H1 (cell line): ENCODE data around the gene RIMS1. TPM values are rescaled to one million over a fixed set of nuclear protein-coding genes. Genes with fewer than 3 reads are reported as not detected.

Experiments used
- HDAC2 ChIP-seq, 2 experiments: fragments of 300-600 bp in 1 of 2; sonication (generic) in 1 of 2; IDR thresholded peaks; 2 replicates each; pipeline ENCODE4 v1.6.1; 2011 to 2012; ENCODE audit warnings: low read depth in 2 of 2, low read length in 2 of 2, mild to moderate bottlenecking in 2 of 2, moderate library complexity in 2 of 2, borderline replicate concordance in 1 of 2, inconsistent platforms in 1 of 2
- KDM5A ChIP-seq: fragments of 200-600 bp; IDR thresholded peaks from 2 replicates; pipeline ENCODE4 v1.7.1; 2012; ENCODE audit warnings: mild to moderate bottlenecking, low read length, inconsistent platforms, mixed read lengths
- NANOG ChIP-seq: IDR thresholded peaks from 2 replicates; pipeline ENCODE4 v1.6.1; 2011; ENCODE audit warnings: low read length, low read depth, mild to moderate bottlenecking, inconsistent platforms; ENCODE audit not compliant: insufficient read depth, poor library complexity, severe bottlenecking
- SP1 ChIP-seq: IDR thresholded peaks from 2 replicates; pipeline ENCODE4 v1.6.1; 2011; ENCODE audit warnings: low read depth, low read length
- polyA plus RNA-seq, 7 experiments: library from polyadenylated mRNA; depleted of rRNA in 3 of 7; stranded (reverse) in 5 of 7; unstranded in 2 of 7; fragments of >200 nt in 5 of 7; fragments of 200-250 nt in 2 of 7; gene quantifications; 1 replicate in 5 of 7; 2 replicates in 1 of 7; 4 replicates in 1 of 7; pipeline versions ENCODE4 v1.2.1 to v1.2.3, GENCODE V29; 2011 to 2013; ENCODE audit warnings: missing spikeins in 2 of 7, mixed read lengths in 2 of 7
- total RNA-seq: library from RNA; stranded (reverse); fragmentation: NEBNext Ultra II Directional; extraction: Animal tissue kit (Norgen Biotek cat#: 25700); gene quantifications from 2 replicates; pipeline ENCODE4 v1.2.1, GENCODE V29; 2021
- TF ChIP-seq, protein P1 (sequence below): fragments of 300-600 bp; sonication (generic); IDR thresholded peaks from 2 replicates; pipeline ENCODE4 v1.7.1; 2012; ENCODE audit warnings: low read length, moderate library complexity, mild to moderate bottlenecking, inconsistent platforms; ENCODE audit not compliant: insufficient replicate concordance
- TF ChIP-seq, protein P2 (sequence below), 3 experiments: IDR thresholded peaks; 1 replicate in 2 of 3; 2 replicates in 1 of 3; pipeline versions ENCODE4 v1.5.1 to v1.6.1; 2011; ENCODE audit warnings: low read length in 3 of 3, mild to moderate bottlenecking in 3 of 3, inconsistent platforms in 2 of 3, low read depth in 1 of 3, moderate library complexity in 1 of 3; ENCODE audit not compliant: insufficient read depth in 1 of 3; ENCODE audit errors: control extremely low read depth in 1 of 3

RIMS1 gene
- total and polyA plus RNA-seq, 2 of the 8 experiments (the other 6 are each of a cell fraction or from before 2014, with no cell fraction given) = 0.63 to 2.3 TPM

DNA sequence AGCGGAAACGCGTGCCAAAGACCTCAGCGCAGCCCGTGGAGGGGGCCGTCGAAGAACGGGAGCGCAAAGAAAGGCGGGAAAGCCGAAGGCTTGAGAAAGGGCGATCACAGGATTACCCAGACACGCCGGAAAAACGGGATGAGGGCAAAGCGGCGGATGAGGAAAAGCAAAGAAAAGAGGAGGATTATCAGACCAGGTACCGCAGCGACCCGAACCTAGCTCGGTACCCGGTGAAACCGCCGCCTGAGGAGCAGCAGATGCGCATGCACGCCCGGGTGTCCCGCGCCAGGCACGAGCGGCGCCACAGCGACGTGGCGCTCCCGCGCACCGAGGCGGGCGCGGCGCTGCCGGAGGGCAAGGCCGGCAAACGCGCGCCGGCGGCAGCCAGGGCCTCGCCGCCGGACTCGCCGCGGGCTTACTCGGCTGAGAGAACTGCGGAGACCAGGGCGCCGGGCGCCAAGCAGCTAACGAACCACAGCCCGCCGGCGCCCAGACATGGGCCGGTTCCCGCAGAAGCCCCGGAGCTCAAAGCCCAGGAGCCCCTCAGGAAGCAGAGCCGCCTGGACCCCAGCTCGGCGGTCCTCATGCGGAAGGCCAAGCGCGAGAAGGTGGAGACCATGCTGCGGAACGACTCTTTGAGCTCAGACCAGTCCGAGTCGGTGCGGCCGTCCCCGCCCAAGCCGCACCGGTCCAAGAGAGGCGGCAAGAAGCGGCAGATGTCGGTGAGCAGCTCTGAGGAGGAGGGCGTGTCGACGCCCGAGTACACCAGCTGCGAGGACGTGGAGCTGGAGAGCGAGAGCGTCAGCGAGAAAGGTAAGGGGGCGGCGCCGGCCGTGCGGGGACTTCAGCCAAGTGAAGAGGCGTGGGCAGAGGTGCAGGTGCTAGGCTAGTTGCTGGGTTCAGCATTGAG lies 296.2 kb downstream of the RIMS1 start (continued):
- TF ChIP-seq, protein P1, sequence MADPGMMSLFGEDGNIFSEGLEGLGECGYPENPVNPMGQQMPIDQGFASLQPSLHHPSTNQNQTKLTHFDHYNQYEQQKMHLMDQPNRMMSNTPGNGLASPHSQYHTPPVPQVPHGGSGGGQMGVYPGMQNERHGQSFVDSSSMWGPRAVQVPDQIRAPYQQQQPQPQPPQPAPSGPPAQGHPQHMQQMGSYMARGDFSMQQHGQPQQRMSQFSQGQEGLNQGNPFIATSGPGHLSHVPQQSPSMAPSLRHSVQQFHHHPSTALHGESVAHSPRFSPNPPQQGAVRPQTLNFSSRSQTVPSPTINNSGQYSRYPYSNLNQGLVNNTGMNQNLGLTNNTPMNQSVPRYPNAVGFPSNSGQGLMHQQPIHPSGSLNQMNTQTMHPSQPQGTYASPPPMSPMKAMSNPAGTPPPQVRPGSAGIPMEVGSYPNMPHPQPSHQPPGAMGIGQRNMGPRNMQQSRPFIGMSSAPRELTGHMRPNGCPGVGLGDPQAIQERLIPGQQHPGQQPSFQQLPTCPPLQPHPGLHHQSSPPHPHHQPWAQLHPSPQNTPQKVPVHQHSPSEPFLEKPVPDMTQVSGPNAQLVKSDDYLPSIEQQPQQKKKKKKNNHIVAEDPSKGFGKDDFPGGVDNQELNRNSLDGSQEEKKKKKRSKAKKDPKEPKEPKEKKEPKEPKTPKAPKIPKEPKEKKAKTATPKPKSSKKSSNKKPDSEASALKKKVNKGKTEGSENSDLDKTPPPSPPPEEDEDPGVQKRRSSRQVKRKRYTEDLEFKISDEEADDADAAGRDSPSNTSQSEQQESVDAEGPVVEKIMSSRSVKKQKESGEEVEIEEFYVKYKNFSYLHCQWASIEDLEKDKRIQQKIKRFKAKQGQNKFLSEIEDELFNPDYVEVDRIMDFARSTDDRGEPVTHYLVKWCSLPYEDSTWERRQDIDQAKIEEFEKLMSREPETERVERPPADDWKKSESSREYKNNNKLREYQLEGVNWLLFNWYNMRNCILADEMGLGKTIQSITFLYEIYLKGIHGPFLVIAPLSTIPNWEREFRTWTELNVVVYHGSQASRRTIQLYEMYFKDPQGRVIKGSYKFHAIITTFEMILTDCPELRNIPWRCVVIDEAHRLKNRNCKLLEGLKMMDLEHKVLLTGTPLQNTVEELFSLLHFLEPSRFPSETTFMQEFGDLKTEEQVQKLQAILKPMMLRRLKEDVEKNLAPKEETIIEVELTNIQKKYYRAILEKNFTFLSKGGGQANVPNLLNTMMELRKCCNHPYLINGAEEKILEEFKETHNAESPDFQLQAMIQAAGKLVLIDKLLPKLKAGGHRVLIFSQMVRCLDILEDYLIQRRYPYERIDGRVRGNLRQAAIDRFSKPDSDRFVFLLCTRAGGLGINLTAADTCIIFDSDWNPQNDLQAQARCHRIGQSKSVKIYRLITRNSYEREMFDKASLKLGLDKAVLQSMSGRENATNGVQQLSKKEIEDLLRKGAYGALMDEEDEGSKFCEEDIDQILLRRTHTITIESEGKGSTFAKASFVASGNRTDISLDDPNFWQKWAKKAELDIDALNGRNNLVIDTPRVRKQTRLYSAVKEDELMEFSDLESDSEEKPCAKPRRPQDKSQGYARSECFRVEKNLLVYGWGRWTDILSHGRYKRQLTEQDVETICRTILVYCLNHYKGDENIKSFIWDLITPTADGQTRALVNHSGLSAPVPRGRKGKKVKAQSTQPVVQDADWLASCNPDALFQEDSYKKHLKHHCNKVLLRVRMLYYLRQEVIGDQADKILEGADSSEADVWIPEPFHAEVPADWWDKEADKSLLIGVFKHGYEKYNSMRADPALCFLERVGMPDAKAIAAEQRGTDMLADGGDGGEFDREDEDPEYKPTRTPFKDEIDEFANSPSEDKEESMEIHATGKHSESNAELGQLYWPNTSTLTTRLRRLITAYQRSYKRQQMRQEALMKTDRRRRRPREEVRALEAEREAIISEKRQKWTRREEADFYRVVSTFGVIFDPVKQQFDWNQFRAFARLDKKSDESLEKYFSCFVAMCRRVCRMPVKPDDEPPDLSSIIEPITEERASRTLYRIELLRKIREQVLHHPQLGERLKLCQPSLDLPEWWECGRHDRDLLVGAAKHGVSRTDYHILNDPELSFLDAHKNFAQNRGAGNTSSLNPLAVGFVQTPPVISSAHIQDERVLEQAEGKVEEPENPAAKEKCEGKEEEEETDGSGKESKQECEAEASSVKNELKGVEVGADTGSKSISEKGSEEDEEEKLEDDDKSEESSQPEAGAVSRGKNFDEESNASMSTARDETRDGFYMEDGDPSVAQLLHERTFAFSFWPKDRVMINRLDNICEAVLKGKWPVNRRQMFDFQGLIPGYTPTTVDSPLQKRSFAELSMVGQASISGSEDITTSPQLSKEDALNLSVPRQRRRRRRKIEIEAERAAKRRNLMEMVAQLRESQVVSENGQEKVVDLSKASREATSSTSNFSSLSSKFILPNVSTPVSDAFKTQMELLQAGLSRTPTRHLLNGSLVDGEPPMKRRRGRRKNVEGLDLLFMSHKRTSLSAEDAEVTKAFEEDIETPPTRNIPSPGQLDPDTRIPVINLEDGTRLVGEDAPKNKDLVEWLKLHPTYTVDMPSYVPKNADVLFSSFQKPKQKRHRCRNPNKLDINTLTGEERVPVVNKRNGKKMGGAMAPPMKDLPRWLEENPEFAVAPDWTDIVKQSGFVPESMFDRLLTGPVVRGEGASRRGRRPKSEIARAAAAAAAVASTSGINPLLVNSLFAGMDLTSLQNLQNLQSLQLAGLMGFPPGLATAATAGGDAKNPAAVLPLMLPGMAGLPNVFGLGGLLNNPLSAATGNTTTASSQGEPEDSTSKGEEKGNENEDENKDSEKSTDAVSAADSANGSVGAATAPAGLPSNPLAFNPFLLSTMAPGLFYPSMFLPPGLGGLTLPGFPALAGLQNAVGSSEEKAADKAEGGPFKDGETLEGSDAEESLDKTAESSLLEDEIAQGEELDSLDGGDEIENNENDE = no peak
- TF ChIP-seq, protein P2, sequence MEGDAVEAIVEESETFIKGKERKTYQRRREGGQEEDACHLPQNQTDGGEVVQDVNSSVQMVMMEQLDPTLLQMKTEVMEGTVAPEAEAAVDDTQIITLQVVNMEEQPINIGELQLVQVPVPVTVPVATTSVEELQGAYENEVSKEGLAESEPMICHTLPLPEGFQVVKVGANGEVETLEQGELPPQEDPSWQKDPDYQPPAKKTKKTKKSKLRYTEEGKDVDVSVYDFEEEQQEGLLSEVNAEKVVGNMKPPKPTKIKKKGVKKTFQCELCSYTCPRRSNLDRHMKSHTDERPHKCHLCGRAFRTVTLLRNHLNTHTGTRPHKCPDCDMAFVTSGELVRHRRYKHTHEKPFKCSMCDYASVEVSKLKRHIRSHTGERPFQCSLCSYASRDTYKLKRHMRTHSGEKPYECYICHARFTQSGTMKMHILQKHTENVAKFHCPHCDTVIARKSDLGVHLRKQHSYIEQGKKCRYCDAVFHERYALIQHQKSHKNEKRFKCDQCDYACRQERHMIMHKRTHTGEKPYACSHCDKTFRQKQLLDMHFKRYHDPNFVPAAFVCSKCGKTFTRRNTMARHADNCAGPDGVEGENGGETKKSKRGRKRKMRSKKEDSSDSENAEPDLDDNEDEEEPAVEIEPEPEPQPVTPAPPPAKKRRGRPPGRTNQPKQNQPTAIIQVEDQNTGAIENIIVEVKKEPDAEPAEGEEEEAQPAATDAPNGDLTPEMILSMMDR (IDR thresholded peaks at IDR 0.05; ENCODE audit: control extremely low read depth in 1 of 3, insufficient read depth in 1 of 3, low read depth in 1 of 3, low read length in 3 of 3) = no peak
- TF ChIP-seq SP1 (no peak), HDAC2 (IDR thresholded peaks at IDR 0.05; ENCODE audit: borderline replicate concordance in 1 of 2, low read depth in 2 of 2, low read length in 2 of 2) (no peak), NANOG (no peak), KDM5A (no peak)
